GM19468 (cell line): ENCODE measurements around the gene PCSK6.

Experiments used
- ATAC-seq: cut with Tn5 transposase; IDR thresholded peaks from one replicate; pipeline ENCODE4 v1.9.1; 2021; ENCODE audit warnings: mild to moderate bottlenecking, moderate library complexity, moderate number of reproducible peaks; ENCODE audit not compliant: unreplicated experiment; ENCODE audit errors: extremely low read depth

PCSK6 gene

GRCh38 chr15:101451846-101452245, 37.7 kb downstream of the PCSK6 start:
- ATAC-seq = no peak

GRCh38 chr15:101451266-101451799, 38.2 kb downstream of the PCSK6 start:
- no peak for ATAC-seq

- ATAC-seq = no peak
Observed at GRCh38 chr15:101450403-101451265, 38.9 kb downstream of the PCSK6 start.

GRCh38 chr15:101449471-101450402, 39.8 kb downstream of the PCSK6 start:
- no peak for ATAC-seq

GRCh38 chr15:101448336-101448735, 41.2 kb downstream of the PCSK6 start:
- ATAC-seq = no peak

- ATAC-seq = no peak
Observed at GRCh38 chr15:101447561-101448071, 41.9 kb downstream of the PCSK6 start.

- ATAC-seq = no peak
Observed at GRCh38 chr15:101447168-101447533, 42.4 kb downstream of the PCSK6 start.

- no peak for ATAC-seq
Observed at GRCh38 chr15:101446518-101447167, 42.9 kb downstream of the PCSK6 start.

GRCh38 chr15:101445562-101446517, 43.7 kb downstream of the PCSK6 start:
- ATAC-seq = no peak

- no peak for ATAC-seq
Observed at GRCh38 chr15:101444807-101445508, 44.5 kb downstream of the PCSK6 start.

GRCh38 chr15:101444015-101444414, 45.5 kb downstream of the PCSK6 start:
- no peak for ATAC-seq

GRCh38 chr15:101442272-101442671, 47.2 kb downstream of the PCSK6 start:
- no peak for ATAC-seq

GRCh38 chr15:101441696-101442095, 47.8 kb downstream of the PCSK6 start:
- no peak for ATAC-seq

- no peak for ATAC-seq
Observed at GRCh38 chr15:101440846-101441590, 48.5 kb downstream of the PCSK6 start.

GRCh38 chr15:101439920-101440319, 49.6 kb downstream of the PCSK6 start:
- ATAC-seq = no peak

- no peak for ATAC-seq
Observed at GRCh38 chr15:101439285-101439919, 50.1 kb downstream of the PCSK6 start.
